ENCODE measurements around the gene ALDH1A2.

ALDH1A2 gene

DNA sequence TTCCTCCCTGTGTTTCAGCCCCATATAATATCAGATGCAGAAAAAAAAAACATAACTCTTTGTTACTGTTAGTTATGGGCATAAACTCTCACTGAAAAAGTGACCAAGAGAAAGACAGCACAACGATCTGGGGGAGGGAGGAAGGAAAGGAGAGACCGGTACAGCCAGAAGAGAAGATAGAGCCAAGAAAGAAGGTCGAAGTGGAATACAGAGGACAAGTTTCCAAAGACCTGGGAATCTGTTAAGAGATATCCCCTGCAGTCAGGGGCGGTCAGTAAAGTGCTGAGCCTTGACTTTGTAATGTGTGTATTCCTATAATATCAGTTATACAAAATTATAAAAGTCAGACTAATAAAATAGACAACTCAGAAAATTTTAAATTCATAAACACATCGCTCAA, 3.3 kb downstream of the ALDH1A2 start:
- Histone ChIP-seq H3K4me2 (ENCODE audit: low read length) (no peak overlapping the region), H3K9ac (ENCODE audit: low read length) (no peak overlapping the region), H2BK5ac (ENCODE audit: low read length) (no peak overlapping the region), H2BK15ac (replicated peaks; ENCODE audit: low read depth) (no peak overlapping the region), H2AK5ac (ENCODE audit: low read length) (no peak overlapping the region), H3K4me1 (ENCODE audit: control insufficient read depth, low read depth, low read length) (no peaks in the 10 kb centered on the region), H3K4ac (ENCODE audit: low read depth, low read length) (no peak overlapping the region), H3K4me3 (ENCODE audit: low read length) (no peak overlapping the region), H3K36me3 (ENCODE audit: control insufficient read depth, insufficient read depth, low read length) (no peaks in the 10 kb centered on the region), H3K23ac (ENCODE audit: low read length) (no peak overlapping the region), H3K56ac (ENCODE audit: low read length) (no peak overlapping the region), H3K27me3 (ENCODE audit: insufficient read depth, low read length, poor library complexity) (peaks cover 33% of the 10 kb centered on the region), H2BK120ac (ENCODE audit: low read depth, low read length) (no peak overlapping the region), H4K5ac (ENCODE audit: low read length) (no peak overlapping the region), H3K18ac (ENCODE audit: low read length) (no peak overlapping the region), H4K8ac (ENCODE audit: low read depth, low read length) (no peak overlapping the region), H3K79me2 (ENCODE audit: control insufficient read depth, insufficient read depth, low read length) (no peaks in the 10 kb centered on the region), H3K27ac (ENCODE audit: low read depth, low read length) (no peak overlapping the region), H3K79me1 (ENCODE audit: low read length) (no peaks in the 10 kb centered on the region)
- no peak for DNase-seq
- WGBS (ENCODE audit: extremely low coverage, insufficient coverage, low lambda C conversion rate): no CpG with 5 or more reads among the region's 5 CpGs

DNA sequence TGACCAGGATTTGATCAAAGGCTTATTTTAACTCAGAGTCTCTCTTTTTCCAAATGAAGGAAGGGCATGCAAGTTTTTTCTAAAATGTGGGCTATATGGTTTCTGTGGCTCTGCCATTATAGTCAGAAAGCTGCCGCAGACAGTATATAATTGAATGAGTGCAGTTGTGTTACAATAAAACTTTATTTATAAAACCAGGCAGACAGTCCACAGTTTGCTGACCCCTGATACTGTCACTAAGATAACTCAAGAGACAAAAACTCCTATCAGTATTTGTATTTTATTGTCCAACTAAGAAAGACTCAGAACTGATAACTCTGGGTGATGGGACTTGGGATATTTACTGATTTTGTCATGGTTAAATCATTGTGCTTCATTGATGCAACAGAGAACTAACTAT, 4.9 kb downstream of the ALDH1A2 start:
- Histone ChIP-seq H3K4me3 (ENCODE audit: low read length) (no peak overlapping the region), H3K4me1 (ENCODE audit: control insufficient read depth, low read depth, low read length) (no peaks in the 10 kb centered on the region), H3K9ac (ENCODE audit: low read length) (no peak overlapping the region), H2BK15ac (replicated peaks; ENCODE audit: low read depth) (no peak overlapping the region), H2BK120ac (ENCODE audit: low read depth, low read length) (no peak overlapping the region), H4K8ac (ENCODE audit: low read depth, low read length) (no peak overlapping the region), H4K5ac (ENCODE audit: low read length) (no peak overlapping the region), H3K18ac (ENCODE audit: low read length) (no peak overlapping the region), H3K27ac (ENCODE audit: low read depth, low read length) (no peak overlapping the region), H2AK5ac (ENCODE audit: low read length) (no peak overlapping the region), H3K4ac (ENCODE audit: low read depth, low read length) (no peak overlapping the region), H3K36me3 (ENCODE audit: control insufficient read depth, insufficient read depth, low read length) (no peaks in the 10 kb centered on the region), H3K56ac (ENCODE audit: low read length) (no peak overlapping the region), H3K23ac (ENCODE audit: low read length) (no peak overlapping the region), H3K27me3 (ENCODE audit: insufficient read depth, low read length, poor library complexity) (peaks cover 31% of the 10 kb centered on the region), H3K4me2 (ENCODE audit: low read length) (no peak overlapping the region), H2BK5ac (ENCODE audit: low read length) (no peak overlapping the region), H3K79me1 (ENCODE audit: low read length) (no peaks in the 10 kb centered on the region), H3K79me2 (ENCODE audit: control insufficient read depth, insufficient read depth, low read length) (no peaks in the 10 kb centered on the region)
- DNase-seq: no peak
- no CpG with 5 or more reads among the region's 1 CpG for WGBS (ENCODE audit: extremely low coverage, insufficient coverage, low lambda C conversion rate)

DNA sequence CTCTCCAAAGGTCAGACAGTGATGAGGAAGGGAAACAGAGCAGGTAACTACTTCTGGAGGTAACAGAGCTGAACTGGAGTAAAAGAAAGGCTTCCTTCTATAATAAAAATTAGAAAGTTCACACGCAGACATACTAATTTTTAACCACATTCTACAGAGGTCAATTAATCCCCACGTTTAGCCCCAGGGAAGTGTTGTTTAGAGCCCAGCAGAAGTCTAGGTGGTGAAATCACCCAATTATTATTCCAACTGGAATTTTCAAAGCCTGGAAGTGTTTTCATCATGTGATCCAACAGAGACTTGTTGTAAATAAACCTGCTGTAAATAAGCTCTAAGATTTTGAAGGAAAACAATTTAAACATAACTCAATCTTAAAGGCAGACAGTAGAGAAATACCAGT, 6.8 kb downstream of the ALDH1A2 start:
- WGBS (ENCODE audit: extremely low coverage, insufficient coverage, low lambda C conversion rate): no CpG with 5 or more reads among the region's 2 CpGs
- peaks cover 13% of the 10 kb centered on the region for H3K27me3 ChIP-seq (ENCODE audit: insufficient read depth, low read length, poor library complexity)

DNA sequence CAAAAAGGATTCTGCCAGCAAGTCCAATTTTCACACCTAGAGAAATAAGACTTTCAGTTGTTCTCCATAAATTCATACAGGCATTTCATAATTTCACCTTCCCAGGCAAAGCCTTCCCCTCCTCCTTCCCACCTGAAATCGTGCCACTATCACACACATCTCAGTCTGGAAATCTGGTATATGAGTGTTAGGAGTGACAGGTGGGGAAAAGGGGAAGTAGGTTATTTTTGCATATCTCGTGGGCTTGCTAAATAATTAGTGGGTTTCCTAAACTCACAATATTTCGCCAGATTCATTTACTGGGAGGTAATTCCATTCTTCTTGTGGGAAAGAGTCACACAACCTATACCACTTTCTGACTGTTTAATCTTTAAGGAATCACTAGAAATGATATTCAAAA, 7.4 kb downstream of the ALDH1A2 start:
- no peak overlapping the region for H3K4ac ChIP-seq (ENCODE audit: low read depth, low read length)
- H2BK15ac ChIP-seq (replicated peaks; ENCODE audit: low read depth): no peak overlapping the region
- H3K4me2 ChIP-seq (ENCODE audit: low read length): no peak overlapping the region
- no CpG with 5 or more reads among the region's 3 CpGs for WGBS (ENCODE audit: extremely low coverage, insufficient coverage, low lambda C conversion rate)
- no peaks in the 10 kb centered on the region for H3K79me2 ChIP-seq (ENCODE audit: control insufficient read depth, insufficient read depth, low read length)
- no peak overlapping the region for H3K9ac ChIP-seq (ENCODE audit: low read length)
- no peak overlapping the region for H2AK5ac ChIP-seq (ENCODE audit: low read length)
- H3K27ac ChIP-seq (ENCODE audit: low read depth, low read length): no peak overlapping the region
- H2BK5ac ChIP-seq (ENCODE audit: low read length): no peak overlapping the region
- peaks cover 11% of the 10 kb centered on the region for H3K27me3 ChIP-seq (ENCODE audit: insufficient read depth, low read length, poor library complexity)
- no peak overlapping the region for H3K56ac ChIP-seq (ENCODE audit: low read length)
- no peaks in the 10 kb centered on the region for H3K79me1 ChIP-seq (ENCODE audit: low read length)
- H2BK120ac ChIP-seq (ENCODE audit: low read depth, low read length): no peak overlapping the region
- no peak overlapping the region for H3K18ac ChIP-seq (ENCODE audit: low read length)
- no peak overlapping the region for H3K23ac ChIP-seq (ENCODE audit: low read length)
- no peaks in the 10 kb centered on the region for H3K4me1 ChIP-seq (ENCODE audit: control insufficient read depth, low read depth, low read length)
- no peak overlapping the region for H4K5ac ChIP-seq (ENCODE audit: low read length)
- DNase-seq: no peak
- no peak overlapping the region for H3K4me3 ChIP-seq (ENCODE audit: low read length)
- no peaks in the 10 kb centered on the region for H3K36me3 ChIP-seq (ENCODE audit: control insufficient read depth, insufficient read depth, low read length)
- H4K8ac ChIP-seq (ENCODE audit: low read depth, low read length): no peak overlapping the region

More for the DNA sequence above, 6.8 kb downstream of the ALDH1A2 start:
- no peak for DNase-seq
- Histone ChIP-seq H3K4ac (ENCODE audit: low read depth, low read length) (no peak overlapping the region), H3K9ac (ENCODE audit: low read length) (no peak overlapping the region), H3K79me2 (ENCODE audit: control insufficient read depth, insufficient read depth, low read length) (no peaks in the 10 kb centered on the region), H3K4me3 (ENCODE audit: low read length) (no peak overlapping the region), H3K18ac (ENCODE audit: low read length) (no peak overlapping the region), H3K23ac (ENCODE audit: low read length) (no peak overlapping the region), H3K4me2 (ENCODE audit: low read length) (no peak overlapping the region), H3K79me1 (ENCODE audit: low read length) (no peaks in the 10 kb centered on the region), H3K27ac (ENCODE audit: low read depth, low read length) (no peak overlapping the region), H3K4me1 (ENCODE audit: control insufficient read depth, low read depth, low read length) (no peaks in the 10 kb centered on the region), H2AK5ac (ENCODE audit: low read length) (no peak overlapping the region), H4K8ac (ENCODE audit: low read depth, low read length) (no peak overlapping the region), H4K5ac (ENCODE audit: low read length) (no peak overlapping the region), H3K36me3 (ENCODE audit: control insufficient read depth, insufficient read depth, low read length) (no peaks in the 10 kb centered on the region), H2BK5ac (ENCODE audit: low read length) (no peak overlapping the region), H2BK15ac (replicated peaks; ENCODE audit: low read depth) (no peak overlapping the region), H2BK120ac (ENCODE audit: low read depth, low read length) (no peak overlapping the region), H3K56ac (ENCODE audit: low read length) (no peak overlapping the region)

DNA sequence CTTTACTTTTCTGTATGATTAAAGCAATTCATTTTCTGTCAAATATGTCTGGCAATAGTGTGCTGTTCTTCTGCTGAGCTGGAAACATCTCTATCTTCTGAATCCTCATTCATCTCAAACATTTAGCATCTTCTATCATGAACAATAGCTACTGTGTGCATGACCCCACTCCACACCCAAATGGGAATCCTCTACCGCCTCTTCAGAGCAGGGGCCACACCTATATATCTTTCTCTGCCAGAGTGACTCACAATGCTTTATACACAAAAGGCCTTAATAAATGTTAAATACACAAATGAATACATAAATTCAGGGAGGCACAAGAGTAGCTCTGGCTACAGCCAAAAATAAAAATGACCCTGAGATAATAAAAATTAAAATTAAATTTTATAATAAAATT, 8.0 kb downstream of the ALDH1A2 start:
- no peak overlapping the region for H3K27ac ChIP-seq (ENCODE audit: low read depth, low read length)
- no peaks in the 10 kb centered on the region for H3K79me2 ChIP-seq (ENCODE audit: control insufficient read depth, insufficient read depth, low read length)
- no peak overlapping the region for H2BK5ac ChIP-seq (ENCODE audit: low read length)
- H3K9ac ChIP-seq (ENCODE audit: low read length): no peak overlapping the region
- H2AK5ac ChIP-seq (ENCODE audit: low read length): no peak overlapping the region
- H3K4me1 ChIP-seq (ENCODE audit: control insufficient read depth, low read depth, low read length): no peaks in the 10 kb centered on the region
- H3K4me3 ChIP-seq (ENCODE audit: low read length): no peak overlapping the region
- no peak overlapping the region for H2BK15ac ChIP-seq (replicated peaks; ENCODE audit: low read depth)
- H3K56ac ChIP-seq (ENCODE audit: low read length): no peak overlapping the region
- no peak overlapping the region for H3K23ac ChIP-seq (ENCODE audit: low read length)
- H3K4ac ChIP-seq (ENCODE audit: low read depth, low read length): no peak overlapping the region
- no peak overlapping the region for H4K5ac ChIP-seq (ENCODE audit: low read length)
- no peaks in the 10 kb centered on the region for H3K36me3 ChIP-seq (ENCODE audit: control insufficient read depth, insufficient read depth, low read length)
- no CpG with 5 or more reads among the region's 1 CpG for WGBS (ENCODE audit: extremely low coverage, insufficient coverage, low lambda C conversion rate)
- peaks cover 9% of the 10 kb centered on the region for H3K27me3 ChIP-seq (ENCODE audit: insufficient read depth, low read length, poor library complexity)
- H2BK120ac ChIP-seq (ENCODE audit: low read depth, low read length): no peak overlapping the region
- H3K4me2 ChIP-seq (ENCODE audit: low read length): no peak overlapping the region
- H3K18ac ChIP-seq (ENCODE audit: low read length): no peak overlapping the region
- H3K79me1 ChIP-seq (ENCODE audit: low read length): no peaks in the 10 kb centered on the region
- no peak overlapping the region for H4K8ac ChIP-seq (ENCODE audit: low read depth, low read length)
- DNase-seq: no peak

DNA sequence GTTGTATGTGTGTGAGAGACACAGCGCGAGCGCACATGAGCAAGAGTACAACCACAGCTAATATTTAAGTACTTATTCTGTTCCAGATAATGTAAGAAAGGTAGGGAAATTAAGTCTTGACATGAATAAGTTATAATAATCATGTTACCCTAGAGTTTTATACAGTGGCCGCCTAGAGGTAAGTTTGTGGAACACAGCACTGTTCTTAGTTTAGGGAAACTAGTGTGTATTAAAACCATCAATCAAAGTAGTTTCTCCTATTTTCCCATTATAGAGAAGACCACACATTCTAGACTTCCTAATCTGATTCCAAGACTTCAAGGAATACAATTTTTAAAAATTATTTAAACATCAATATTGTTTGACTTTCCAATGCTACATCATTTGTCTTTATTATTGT, 9.5 kb downstream of the ALDH1A2 start:
- Histone ChIP-seq H3K36me3 (ENCODE audit: control insufficient read depth, insufficient read depth, low read length) (no peaks in the 10 kb centered on the region), H3K27ac (ENCODE audit: low read depth, low read length) (no peak overlapping the region), H3K4ac (ENCODE audit: low read depth, low read length) (no peak overlapping the region), H3K23ac (ENCODE audit: low read length) (no peak overlapping the region), H3K56ac (ENCODE audit: low read length) (no peak overlapping the region), H2BK15ac (replicated peaks; ENCODE audit: low read depth) (no peak overlapping the region), H2AK5ac (ENCODE audit: low read length) (no peak overlapping the region), H4K5ac (ENCODE audit: low read length) (no peak overlapping the region), H3K4me3 (ENCODE audit: low read length) (no peak overlapping the region), H4K8ac (ENCODE audit: low read depth, low read length) (no peak overlapping the region), H3K79me1 (ENCODE audit: low read length) (no peaks in the 10 kb centered on the region), H3K79me2 (ENCODE audit: control insufficient read depth, insufficient read depth, low read length) (no peaks in the 10 kb centered on the region), H3K9ac (ENCODE audit: low read length) (no peak overlapping the region), H3K27me3 (ENCODE audit: insufficient read depth, low read length, poor library complexity) (peaks cover 6% of the 10 kb centered on the region), H2BK5ac (ENCODE audit: low read length) (no peak overlapping the region), H3K4me1 (ENCODE audit: control insufficient read depth, low read depth, low read length) (no peaks in the 10 kb centered on the region), H3K18ac (ENCODE audit: low read length) (no peak overlapping the region), H2BK120ac (ENCODE audit: low read depth, low read length) (no peak overlapping the region), H3K4me2 (ENCODE audit: low read length) (no peak overlapping the region)
- DNase-seq: no peak
- no CpG with 5 or more reads among the region's 4 CpGs for WGBS (ENCODE audit: extremely low coverage, insufficient coverage, low lambda C conversion rate)

Data from mesendoderm (in vitro differentiated cells).